ENCODE results near the gene THAP10.
"Not testable (repeated sequence)": the region's sequence is repeated elsewhere in the genome, so short reads cannot be mapped to it uniquely, and the experiment has no call there.

THAP10 gene

GRCh38 chr15:70892002-70892911, at the start of gene THAP10, which contains the start of gene LRRC49:
THAP10 (minus strand) TSS chr15:70892433; CDS start chr15:70892272, 161 bp downstream.
LRRC49 (plus strand) TSS chr15:70892826; CDS start chr15:70892895, 69 bp downstream.
- H3K27me3 ChIP-seq (ENCODE audit: control insufficient read depth, insufficient read depth, low read length), result no peaks in the 10 kb centered on the region
- H3K36me3 ChIP-seq (ENCODE audit: control insufficient read depth, insufficient read depth, low read length), result no peaks in the 10 kb centered on the region
- H3K4me1 ChIP-seq (ENCODE audit: control insufficient read depth, insufficient read depth, low read length), result no peaks in the 10 kb centered on the region
- H3K9ac ChIP-seq (ENCODE audit: low read depth, low read length), result peak within 1 kb of the TSS; percentile 75
- H3K4me3 ChIP-seq (ENCODE audit: low read depth, low read length), result peak within 1 kb of the TSS; percentile 68
- no peaks in the 10 kb centered on the region for H3K9me3 ChIP-seq (ENCODE audit: control insufficient read depth, insufficient read depth, low read length)

GRCh38 chr15:70936326-70936725, 44.1 kb upstream of the THAP10 start:
- Histone ChIP-seq H3K9me3 (ENCODE audit: control insufficient read depth, insufficient read depth, low read length) (no peaks in the 10 kb centered on the region), H3K4me3 (ENCODE audit: low read depth, low read length) (no peak overlapping the region), H3K36me3 (ENCODE audit: control insufficient read depth, insufficient read depth, low read length) (no peaks in the 10 kb centered on the region), H3K4me1 (ENCODE audit: control insufficient read depth, insufficient read depth, low read length) (peaks cover 4% of the 10 kb centered on the region), H3K9ac (ENCODE audit: low read depth, low read length) (no peak overlapping the region), H3K27me3 (ENCODE audit: control insufficient read depth, insufficient read depth, low read length) (no peaks in the 10 kb centered on the region)

DNA sequence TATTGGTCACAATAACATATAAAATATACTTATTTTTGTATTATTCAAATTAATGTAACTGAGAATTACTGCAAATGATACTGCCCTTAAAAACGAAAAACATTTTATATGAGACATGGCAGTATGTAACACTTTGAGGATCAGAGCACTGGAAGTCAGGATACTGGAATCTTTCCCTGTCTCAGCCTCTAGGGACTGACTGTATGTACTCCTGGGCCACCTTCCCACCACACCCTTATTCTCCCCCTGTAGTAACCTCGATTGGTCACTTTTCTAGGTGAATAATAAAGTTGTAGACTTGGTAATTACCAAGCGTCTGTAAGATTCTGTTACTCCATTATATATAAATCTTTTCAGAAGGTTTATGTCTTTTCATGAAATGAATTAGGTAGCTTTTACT, 43.4 kb upstream of the THAP10 start:
- Histone ChIP-seq H3K4me3 (ENCODE audit: low read depth, low read length) (no peak overlapping the region), H3K9me3 (ENCODE audit: control insufficient read depth, insufficient read depth, low read length) (no peaks in the 10 kb centered on the region), H3K9ac (ENCODE audit: low read depth, low read length) (no peak overlapping the region), H3K27me3 (ENCODE audit: control insufficient read depth, insufficient read depth, low read length) (no peaks in the 10 kb centered on the region), H3K4me1 (ENCODE audit: control insufficient read depth, insufficient read depth, low read length) (peaks cover 2% of the 10 kb centered on the region), H3K36me3 (ENCODE audit: control insufficient read depth, insufficient read depth, low read length) (no peaks in the 10 kb centered on the region)

- Histone ChIP-seq H3K9me3 (ENCODE audit: control insufficient read depth, insufficient read depth, low read length) (no peaks in the 10 kb centered on the region), H3K36me3 (ENCODE audit: control insufficient read depth, insufficient read depth, low read length) (no peaks in the 10 kb centered on the region), H3K4me1 (ENCODE audit: control insufficient read depth, insufficient read depth, low read length) (no peaks in the 10 kb centered on the region), H3K9ac (ENCODE audit: low read depth, low read length) (no peak overlapping the region), H3K27me3 (ENCODE audit: control insufficient read depth, insufficient read depth, low read length) (no peaks in the 10 kb centered on the region), H3K4me3 (ENCODE audit: low read depth, low read length) (no peak overlapping the region)
Observed at GRCh38 chr15:70933411-70933810, 41.2 kb upstream of the THAP10 start.

GRCh38 chr15:70932397-70932796, 40.2 kb upstream of the THAP10 start:
- Histone ChIP-seq H3K9me3 (ENCODE audit: control insufficient read depth, insufficient read depth, low read length) (no peaks in the 10 kb centered on the region), H3K27me3 (ENCODE audit: control insufficient read depth, insufficient read depth, low read length) (no peaks in the 10 kb centered on the region), H3K36me3 (ENCODE audit: control insufficient read depth, insufficient read depth, low read length) (no peaks in the 10 kb centered on the region)

DNA sequence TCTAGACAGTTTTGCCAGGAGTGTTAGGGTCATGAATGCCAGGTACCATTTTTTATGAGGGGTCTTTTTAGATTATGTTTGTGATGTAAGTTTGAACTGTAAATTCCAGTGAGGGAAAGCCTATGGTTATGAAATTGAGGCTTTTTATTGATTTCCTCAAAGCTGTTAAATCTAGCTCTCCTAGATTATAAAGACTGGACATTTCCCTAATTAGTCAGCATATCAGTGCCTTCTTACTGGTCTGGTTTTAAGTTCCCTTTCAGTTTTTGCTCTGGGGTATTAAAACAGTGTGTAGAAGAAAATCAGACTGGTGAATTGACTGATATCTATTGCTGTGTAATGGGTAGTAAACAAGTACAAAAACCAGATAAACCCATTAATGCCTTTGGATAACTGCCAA, 39.6 kb upstream of the THAP10 start:
- H3K4me3 ChIP-seq (ENCODE audit: low read depth, low read length), result no peak overlapping the region
- H3K27me3 ChIP-seq (ENCODE audit: control insufficient read depth, insufficient read depth, low read length), result no peaks in the 10 kb centered on the region
- H3K36me3 ChIP-seq (ENCODE audit: control insufficient read depth, insufficient read depth, low read length), result no peaks in the 10 kb centered on the region
- no peaks in the 10 kb centered on the region for H3K4me1 ChIP-seq (ENCODE audit: control insufficient read depth, insufficient read depth, low read length)
- no peak overlapping the region for H3K9ac ChIP-seq (ENCODE audit: low read depth, low read length)
- H3K9me3 ChIP-seq (ENCODE audit: control insufficient read depth, insufficient read depth, low read length), result no peaks in the 10 kb centered on the region

More at GRCh38 chr15:70932397-70932796, 40.2 kb upstream of the THAP10 start:
- H3K9ac ChIP-seq (ENCODE audit: low read depth, low read length), result no peak overlapping the region
- H3K4me1 ChIP-seq (ENCODE audit: control insufficient read depth, insufficient read depth, low read length), result no peaks in the 10 kb centered on the region
- no peak overlapping the region for H3K4me3 ChIP-seq (ENCODE audit: low read depth, low read length)

GRCh38 chr15:70926914-70927313, 34.7 kb upstream of the THAP10 start:
- not testable (repeated sequence) for H3K9ac ChIP-seq (ENCODE audit: low read depth, low read length); H3K36me3 ChIP-seq (ENCODE audit: control insufficient read depth, insufficient read depth, low read length); H3K27me3 ChIP-seq (ENCODE audit: control insufficient read depth, insufficient read depth, low read length); H3K4me1 ChIP-seq (ENCODE audit: control insufficient read depth, insufficient read depth, low read length); H3K4me3 ChIP-seq (ENCODE audit: low read depth, low read length); H3K9me3 ChIP-seq (ENCODE audit: control insufficient read depth, insufficient read depth, low read length)

DNA sequence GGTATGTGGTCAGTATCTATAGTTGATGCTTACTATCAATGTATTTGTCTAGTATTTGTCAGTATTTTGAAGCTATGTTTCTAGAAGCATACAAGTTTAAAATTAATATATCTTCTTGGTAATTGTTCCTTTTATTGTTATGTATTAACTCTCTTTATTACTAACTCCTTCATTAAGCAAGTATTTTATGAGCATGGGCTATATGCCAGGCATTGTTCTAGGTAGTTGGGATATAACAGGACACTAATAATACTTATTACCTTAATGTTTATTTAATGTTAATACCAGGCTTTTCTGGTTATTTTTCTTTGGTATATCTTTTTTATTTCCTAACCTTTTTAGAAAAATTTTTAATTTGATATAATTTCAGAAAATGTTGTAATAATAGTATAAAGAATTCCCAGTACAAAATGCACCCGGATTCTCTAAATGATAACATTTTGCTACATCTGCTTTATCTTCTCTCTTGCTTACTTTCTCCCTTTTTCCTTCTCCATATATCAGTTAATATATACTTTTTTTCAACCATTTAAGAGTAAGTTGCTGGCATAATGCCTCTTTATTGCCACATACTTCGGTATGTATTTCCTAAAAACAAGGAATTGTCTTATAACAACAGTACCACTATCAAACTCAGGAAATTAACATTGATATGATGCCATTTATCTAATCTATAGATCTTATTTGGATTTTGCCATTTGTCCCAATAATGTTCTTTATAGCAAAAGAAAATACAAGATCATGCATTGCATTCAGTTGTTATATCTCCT, 31.3 kb upstream of the THAP10 start:
- Histone ChIP-seq H3K9ac (ENCODE audit: low read depth, low read length) (no peak overlapping the region), H3K9me3 (ENCODE audit: control insufficient read depth, insufficient read depth, low read length) (no peaks in the 10 kb centered on the region), H3K36me3 (ENCODE audit: control insufficient read depth, insufficient read depth, low read length) (no peaks in the 10 kb centered on the region), H3K4me3 (ENCODE audit: low read depth, low read length) (no peak overlapping the region), H3K4me1 (ENCODE audit: control insufficient read depth, insufficient read depth, low read length) (no peaks in the 10 kb centered on the region), H3K27me3 (ENCODE audit: control insufficient read depth, insufficient read depth, low read length) (no peaks in the 10 kb centered on the region)

GRCh38 chr15:70922119-70922518, 29.9 kb upstream of the THAP10 start:
- Histone ChIP-seq H3K9ac (ENCODE audit: low read depth, low read length) (no peak overlapping the region), H3K4me1 (ENCODE audit: control insufficient read depth, insufficient read depth, low read length) (no peaks in the 10 kb centered on the region), H3K4me3 (ENCODE audit: low read depth, low read length) (no peak overlapping the region), H3K27me3 (ENCODE audit: control insufficient read depth, insufficient read depth, low read length) (no peaks in the 10 kb centered on the region), H3K36me3 (ENCODE audit: control insufficient read depth, insufficient read depth, low read length) (no peaks in the 10 kb centered on the region), H3K9me3 (ENCODE audit: control insufficient read depth, insufficient read depth, low read length) (no peaks in the 10 kb centered on the region)

DNA sequence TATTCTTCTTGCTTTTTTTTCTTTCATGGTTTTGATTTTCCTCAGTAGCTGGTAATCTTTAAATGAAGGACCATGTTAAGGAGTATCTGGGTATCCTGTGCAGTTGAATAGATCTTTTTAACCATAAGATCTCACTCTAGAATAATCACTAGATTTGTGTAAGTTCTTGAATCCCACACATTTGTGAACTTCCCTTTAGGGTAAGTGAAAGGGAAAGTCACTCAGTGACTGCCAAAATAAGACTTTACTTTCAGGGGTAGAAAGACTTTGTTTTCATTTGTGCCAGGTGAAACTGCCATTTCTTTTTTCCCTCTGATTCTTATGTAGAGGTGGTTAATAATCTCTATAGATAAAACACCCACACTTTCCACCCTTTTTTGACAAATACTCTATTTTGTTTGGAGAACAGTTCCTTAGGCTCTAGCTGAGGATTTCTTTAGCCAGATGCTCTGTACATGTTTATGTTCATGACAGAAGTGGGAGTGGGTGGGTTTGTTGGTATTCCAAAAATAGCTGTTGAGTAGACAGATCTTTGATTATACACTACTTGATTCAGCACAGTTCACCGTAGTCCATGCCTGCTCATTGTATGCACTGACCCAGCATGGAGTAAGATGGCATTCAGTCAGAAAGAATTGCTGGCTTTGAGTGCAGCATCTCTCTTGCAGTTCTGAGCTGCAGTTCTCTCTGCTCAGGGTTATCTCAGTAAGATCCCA, 28.9 kb upstream of the THAP10 start:
- Histone ChIP-seq H3K9me3 (ENCODE audit: control insufficient read depth, insufficient read depth, low read length) (no peaks in the 10 kb centered on the region), H3K27me3 (ENCODE audit: control insufficient read depth, insufficient read depth, low read length) (no peaks in the 10 kb centered on the region), H3K4me1 (ENCODE audit: control insufficient read depth, insufficient read depth, low read length) (no peaks in the 10 kb centered on the region), H3K36me3 (ENCODE audit: control insufficient read depth, insufficient read depth, low read length) (no peaks in the 10 kb centered on the region), H3K4me3 (ENCODE audit: low read depth, low read length) (no peak overlapping the region), H3K9ac (ENCODE audit: low read depth, low read length) (no peak overlapping the region)

GRCh38 chr15:70917955-70918354, 25.7 kb upstream of the THAP10 start:
- Histone ChIP-seq H3K9ac (ENCODE audit: low read depth, low read length) (no peak overlapping the region), H3K9me3 (ENCODE audit: control insufficient read depth, insufficient read depth, low read length) (no peaks in the 10 kb centered on the region), H3K27me3 (ENCODE audit: control insufficient read depth, insufficient read depth, low read length) (no peaks in the 10 kb centered on the region), H3K4me1 (ENCODE audit: control insufficient read depth, insufficient read depth, low read length) (no peaks in the 10 kb centered on the region), H3K36me3 (ENCODE audit: control insufficient read depth, insufficient read depth, low read length) (no peaks in the 10 kb centered on the region), H3K4me3 (ENCODE audit: low read depth, low read length) (no peak overlapping the region)
